Spleen (tissue), 11 donors: Measurements from ENCODE around the gene RHO. TPM values are rescaled to one million over a fixed set of nuclear protein-coding genes. Genes with fewer than 3 reads are reported as not detected.
"Not testable (repeated sequence)": the region's sequence is repeated elsewhere in the genome, so short reads cannot be mapped to it uniquely, and the experiment has no call there.

Experiments used
- DNase-seq: peaks from one replicate; pipeline ENCODE4 v3.0.0-alpha.2; 2020
- H3K27ac ChIP-seq, 8 donors: fragments of 200-600 bp; sonication (generic) in 7 of 8; 1 replicate in 4 of 8; 2 replicates in 4 of 8; pipeline versions ENCODE4 v1.5.0 to v1.8.0; 2016 to 2021; ENCODE audit warnings: inconsistent platforms in 4 of 8, mild to moderate bottlenecking in 4 of 8, moderate library complexity in 1 of 8
- H3K27me3 ChIP-seq, 7 donors: fragments of 200-600 bp; sonication (generic) in 6 of 7; replicated peaks in 1 of 7; 1 replicate in 4 of 7; 2 replicates in 3 of 7; pipeline versions ENCODE4 v1.5.0 to v1.8.0; 2016 to 2021; ENCODE audit warnings: inconsistent platforms in 3 of 7, mild to moderate bottlenecking in 1 of 7
- H3K36me3 ChIP-seq, 6 donors: fragments of 200-600 bp; sonication (generic) in 5 of 6; 1 replicate in 4 of 6; 2 replicates in 2 of 6; pipeline versions ENCODE4 v1.5.0 to v1.8.0; 2016 to 2021; ENCODE audit warnings: inconsistent platforms in 2 of 6
- H3K4me1 ChIP-seq, 6 donors: fragments of 200-600 bp; sonication (generic) in 5 of 6; 1 replicate in 3 of 6; 2 replicates in 3 of 6; pipeline versions ENCODE4 v1.5.0 to v1.8.0; 2016 to 2021; ENCODE audit warnings: inconsistent platforms in 3 of 6
- H3K4me3 ChIP-seq, 8 donors: fragments of 200-600 bp; sonication (generic) in 7 of 8; 1 replicate in 4 of 8; 2 replicates in 4 of 8; pipeline versions ENCODE4 v1.5.0 to v1.8.0; 2016 to 2021; ENCODE audit warnings: inconsistent platforms in 4 of 8, mild to moderate bottlenecking in 4 of 8, moderate library complexity in 2 of 8
- H3K9me3 ChIP-seq, 8 donors: fragments of 200-600 bp; sonication (generic) in 7 of 8; 1 replicate in 4 of 8; 2 replicates in 4 of 8; pipeline versions ENCODE4 v1.5.0 to v1.8.0; 2016 to 2021; ENCODE audit warnings: inconsistent platforms in 4 of 8
- CTCF ChIP-seq, 11 experiments: fragments of 200-600 bp in 7 of 11; fragments of 450-650 bp in 4 of 11; sonication (generic) in 4 of 11; IDR thresholded peaks in 8 of 11; conservative IDR thresholded peaks in 3 of 11; 1 replicate in 7 of 11; 2 replicates in 4 of 11; pipeline versions ENCODE4 v1.4.0 to v1.8.0; 2016 to 2021; ENCODE audit warnings: antibody characterized with exemption in 11 of 11, inconsistent platforms in 4 of 11, mild to moderate bottlenecking in 1 of 11
- POLR2A ChIP-seq, 3 donors: fragments of 450-650 bp; IDR thresholded peaks; one replicate each; pipeline ENCODE4 v1.5.1; 2017; ENCODE audit warnings: antibody characterized with exemption in 3 of 3, mild to moderate bottlenecking in 1 of 3
- POLR2AphosphoS5 ChIP-seq, 3 donors: sonication (generic); formaldehyde crosslinking; IDR thresholded peaks; one replicate each; pipeline ENCODE4 v1.5.1; 2017; ENCODE audit warnings: antibody characterized with exemption in 3 of 3
- WGBS, 5 donors: extraction: QIAGEN DNeasy Blood & Tissue Kit in 3 of 5; methylation state at CpG; one replicate each; pipeline versions ENCODE4 v1.1.5 to v1.1.7; 2013 to 2018; 5-methylcytosine and 5-hydroxymethylcytosine counted together
- intact Hi-C: fragments of 100-400 bp; cut with DNase I; formaldehyde crosslinking; loops from one replicate; pipeline ENCODE4 v1.15.0; 2023; ENCODE audit warnings: low total_unique reads
- polyA plus RNA-seq, 3 donors: library from polyadenylated mRNA; stranded (reverse); fragments of 200-250 nt; gene quantifications; one replicate each; pipeline ENCODE4 v1.2.1, GENCODE V29; 2013
- total RNA-seq, 7 donors: library from RNA; depleted of rRNA in 3 of 7; stranded (reverse); fragments of >200 nt in 3 of 7; fragmentation: NEBNext Ultra II Directional in 4 of 7; extraction: Animal tissue kit (Norgen Biotek cat#: 25700) in 4 of 7; gene quantifications; one replicate each; pipeline versions ENCODE4 v1.1.0 to v1.2.1, GENCODE V29; 2016 to 2021
- donor health status: healthy with polysubstance abuse.
- donor health status: DM: no; HTN: no; CAD: no; lungs with moderate emphysema.
- donor health status: DM: no; HTN: no; CAD: no.
- donor health status: Bipolar disorder and iron deficiency.
- donor health status: healthy.
- donor health status: DM: no; HTN: no; CAD: no.
- donor health status: DM: yes; HTN: yes; CAD: no.

Gene RHO
- total and polyA plus RNA-seq, 10 donors = not detected

GRCh38 chr3:129491794-129492193, 36.6 kb upstream of the RHO start:
- DNase-seq = peak; percentile 40
- Histone ChIP-seq H3K27me3 (no peaks in the 10 kb centered on the region), H3K27ac (no peak overlapping the region), H3K4me3 (no peak overlapping the region), H3K9me3 (no peaks in the 10 kb centered on the region), H3K4me1 (peaks cover 0 to 33% (median 11%) of the 10 kb centered on the region in 6 donors), H3K36me3 (peaks cover 0 to 74% (median 0%) of the 10 kb centered on the region in 6 donors)
- TF ChIP-seq POLR2AphosphoS5 (IDR thresholded peaks at IDR 0.05) (no peak), CTCF (IDR thresholded peaks at IDR 0.05 in 8 of 11, conservative IDR thresholded peaks at IDR 0.05 in 3 of 11) (no peak), POLR2A (IDR thresholded peaks at IDR 0.05) (no peak)
- intact Hi-C loops = loop anchor here (5.0 to 10.0 kb wide), 3 partner anchors 111 to 443 kb away; no protein-coding TSS in a partner anchor
- 94 to 97% (median 96%) methylated on average over 8 to 9 of the region's 9 CpGs for WGBS, 5 donors

GRCh38 chr3:129492691-129493090, 35.7 kb upstream of the RHO start:
- H3K4me1 ChIP-seq = peaks cover 0 to 29% (median 11%) of the 10 kb centered on the region in 6 donors
- H3K36me3 ChIP-seq = peaks cover 0 to 78% (median 0%) of the 10 kb centered on the region in 6 donors
- H3K27me3 ChIP-seq = no peaks in the 10 kb centered on the region
- H3K9me3 ChIP-seq = no peaks in the 10 kb centered on the region
- DNase-seq = no peak
- no peak overlapping the region for H3K4me3 ChIP-seq
- 88 to 96% (median 92%) methylated on average over 4 of the region's 4 CpGs for whole genome bisulfite sequencing, 5 donors
- no peak overlapping the region for H3K27ac ChIP-seq
- intact Hi-C loops = loop anchor here (5.0 to 10.0 kb wide), 3 partner anchors 110 to 442 kb away; no protein-coding TSS in a partner anchor
- TF ChIP-seq POLR2AphosphoS5 (IDR thresholded peaks at IDR 0.05) = no peak
- TF ChIP-seq POLR2A (IDR thresholded peaks at IDR 0.05) = no peak
- no peak for TF ChIP-seq CTCF (IDR thresholded peaks at IDR 0.05 in 8 of 11, conservative IDR thresholded peaks at IDR 0.05 in 3 of 11)

- TF ChIP-seq POLR2AphosphoS5 (IDR thresholded peaks at IDR 0.05) (no peak), CTCF (IDR thresholded peaks at IDR 0.05 in 8 of 11, conservative IDR thresholded peaks at IDR 0.05 in 3 of 11) (no peak), POLR2A (IDR thresholded peaks at IDR 0.05) (no peak)
- peaks cover 0 to 29% (median 11%) of the 10 kb centered on the region in 6 donors for H3K4me1 ChIP-seq
- intact Hi-C loops = loop anchor here (5.0 to 10.0 kb wide), 3 partner anchors 109 to 442 kb away; no protein-coding TSS in a partner anchor
- WGBS, 5 donors = 92 to 97% (median 94%) methylated on average over 4 of the region's 4 CpGs
- H3K9me3 ChIP-seq = no peaks in the 10 kb centered on the region
- no peak overlapping the region for H3K27ac ChIP-seq
- peaks cover 0 to 76% (median 0%) of the 10 kb centered on the region in 6 donors for H3K36me3 ChIP-seq
- peak; percentile 23 for DNase-seq
- H3K4me3 ChIP-seq = no peak overlapping the region
- H3K27me3 ChIP-seq = no peaks in the 10 kb centered on the region
These were observed 35.2 kb upstream of the RHO start for GRCh38 chr3:129493206-129493605.

- 72 to 85% (median 78%) methylated on average over 5 of the region's 5 CpGs for WGBS, 5 donors
- H3K27ac ChIP-seq = peak overlapping the region in 6 of 8 donors; percentile 43 to 71 (median 58)
These were observed 33.9 kb upstream of the RHO start for GRCh38 chr3:129494499-129494898.

More at GRCh38 chr3:129494499-129494898, 33.9 kb upstream of the RHO start:
- intact Hi-C loops = loop anchor here (5.0 to 10.0 kb wide), 3 partner anchors 108 to 440 kb away; no protein-coding TSS in a partner anchor
- peaks cover 0 to 71% (median 0%) of the 10 kb centered on the region in 6 donors for H3K36me3 ChIP-seq
- not testable (repeated sequence) for H3K4me3 ChIP-seq, DNase-seq, H3K9me3 ChIP-seq, H3K27me3 ChIP-seq
- H3K4me1 ChIP-seq = peaks cover 0 to 29% (median 11%) of the 10 kb centered on the region in 6 donors
